ENCODE data around the gene ST6GALNAC5.

ST6GALNAC5 gene

DNA sequence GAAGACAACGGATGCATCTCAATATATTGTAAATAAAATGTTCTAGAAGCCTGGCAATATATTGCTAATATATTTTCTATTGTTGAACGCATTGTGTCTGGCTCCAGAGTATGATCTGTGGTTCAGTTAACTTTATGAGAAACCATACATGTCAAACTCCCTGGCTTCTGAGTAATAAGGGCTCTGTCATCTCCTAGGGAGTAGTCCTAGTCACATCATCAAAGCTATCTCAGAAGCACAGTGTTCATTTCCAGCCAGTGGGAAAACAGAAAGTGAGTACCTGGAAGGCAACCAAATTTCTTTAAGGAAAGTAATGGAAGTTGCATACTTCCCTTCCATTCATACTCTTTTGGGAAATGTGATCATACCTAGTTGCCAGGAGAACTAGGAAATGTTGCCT is 27.0 kb upstream of the ST6GALNAC5 start:
- no peak overlapping the region for H3K4me3 ChIP-seq (ENCODE audit: extremely low read depth, insufficient read depth, low read length, poor library complexity, severe bottlenecking)
- H3K36me3 ChIP-seq (ENCODE audit: control insufficient read depth, insufficient read depth, low read length) = no peaks in the 10 kb centered on the region
- no peak overlapping the region for H3K27ac ChIP-seq (ENCODE audit: low read depth, low read length, severe bottlenecking)
- no peaks in the 10 kb centered on the region for H3K4me1 ChIP-seq (ENCODE audit: control insufficient read depth, insufficient read depth, low read length, poor library complexity, severe bottlenecking)
- no peaks in the 10 kb centered on the region for H3K9me3 ChIP-seq (ENCODE audit: control insufficient read depth, low read length)
- no CpG with 5 or more reads among the region's 2 CpGs for WGBS, 2 experiments (ENCODE audit: insufficient coverage in 2 of 2)

DNA sequence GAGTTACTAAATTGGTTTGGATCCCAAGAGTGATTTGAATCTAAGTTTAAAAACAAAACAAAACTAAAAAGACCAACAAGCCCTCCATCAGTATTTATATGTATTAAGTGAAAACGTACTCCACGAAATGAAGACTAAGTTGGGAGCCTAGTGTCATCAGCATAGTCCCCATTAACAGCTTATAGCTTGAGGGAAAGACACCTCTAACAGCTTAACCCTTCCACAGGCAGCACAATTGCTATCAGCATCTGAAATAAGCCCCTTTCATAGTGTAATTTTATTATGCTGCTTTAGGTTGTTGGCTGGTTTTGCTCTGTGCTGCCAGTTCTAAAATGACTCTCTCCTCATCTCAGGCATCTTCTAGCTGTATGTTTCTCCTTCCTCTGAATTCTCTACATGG is 25.8 kb upstream of the ST6GALNAC5 start:
- Histone ChIP-seq H3K4me1 (ENCODE audit: control insufficient read depth, insufficient read depth, low read length, poor library complexity, severe bottlenecking) (no peaks in the 10 kb centered on the region), H3K27ac (ENCODE audit: low read depth, low read length, severe bottlenecking) (no peak overlapping the region), H3K4me3 (ENCODE audit: extremely low read depth, insufficient read depth, low read length, poor library complexity, severe bottlenecking) (no peak overlapping the region), H3K36me3 (ENCODE audit: control insufficient read depth, insufficient read depth, low read length) (no peaks in the 10 kb centered on the region), H3K9me3 (ENCODE audit: control insufficient read depth, low read length) (no peaks in the 10 kb centered on the region)
- whole genome bisulfite sequencing, 2 experiments (ENCODE audit: insufficient coverage in 2 of 2) = no CpG with 5 or more reads among the region's 2 CpGs

DNA sequence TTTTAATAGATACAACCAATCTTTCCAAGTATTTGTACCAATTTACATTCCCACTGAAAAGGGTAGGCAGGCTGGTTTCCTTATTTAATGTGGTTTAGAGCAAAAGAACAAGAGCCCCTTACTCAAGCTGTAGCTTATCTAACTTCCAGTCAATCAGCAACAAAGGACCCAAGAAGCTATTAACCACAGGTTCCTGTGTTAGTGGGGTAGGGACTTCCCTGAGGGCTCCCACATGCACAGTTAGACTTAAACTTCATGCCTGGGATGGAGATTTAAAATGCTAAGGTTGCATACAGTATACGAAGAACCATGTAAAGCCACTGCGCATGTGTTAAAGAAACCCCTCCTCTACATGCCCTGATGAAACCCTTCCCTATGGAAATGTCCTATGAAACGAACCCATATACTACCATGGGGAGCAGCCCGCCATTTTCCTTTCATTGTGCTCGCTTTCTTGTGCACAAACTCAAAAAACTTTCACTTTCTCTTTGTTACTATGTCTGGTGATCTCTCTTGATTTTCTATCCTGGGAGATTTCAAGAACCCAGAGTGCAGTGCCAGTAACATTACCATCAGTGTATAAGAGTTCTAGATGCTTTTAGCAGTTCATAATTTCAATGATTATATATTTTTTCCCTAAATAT is 23.3 kb upstream of the ST6GALNAC5 start:
- Histone ChIP-seq H3K4me3 (ENCODE audit: extremely low read depth, insufficient read depth, low read length, poor library complexity, severe bottlenecking) (no peak overlapping the region), H3K36me3 (ENCODE audit: control insufficient read depth, insufficient read depth, low read length) (no peaks in the 10 kb centered on the region)
- 83 to 87% methylated on average over 2 to 4 of the region's 5 CpGs for WGBS, 2 experiments (ENCODE audit: insufficient coverage in 2 of 2)

DNA sequence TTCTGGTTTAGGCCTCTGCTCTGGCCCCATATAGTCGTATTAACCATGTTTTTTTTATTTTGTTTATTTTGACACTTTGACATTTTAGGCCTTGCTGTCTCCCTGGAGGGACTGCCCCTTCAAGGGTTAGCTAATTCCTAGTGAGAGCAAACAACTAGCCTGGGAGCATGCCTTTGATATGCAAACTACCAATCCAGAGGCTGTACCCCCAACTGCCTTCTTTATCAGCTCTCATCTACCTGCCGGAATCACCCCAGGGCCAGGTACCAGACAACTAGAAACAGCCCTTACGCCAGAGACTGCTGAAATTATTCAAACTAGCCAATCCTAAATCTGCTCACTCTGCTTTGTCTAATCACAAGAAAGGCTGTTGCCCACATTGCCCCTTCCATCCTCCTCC is 13.0 kb upstream of the ST6GALNAC5 start:
- H3K4me1 ChIP-seq (ENCODE audit: control insufficient read depth, insufficient read depth, low read length, poor library complexity, severe bottlenecking) = no peaks in the 10 kb centered on the region
- no peaks in the 10 kb centered on the region for H3K9me3 ChIP-seq (ENCODE audit: control insufficient read depth, low read length)
- H3K4me3 ChIP-seq (ENCODE audit: extremely low read depth, insufficient read depth, low read length, poor library complexity, severe bottlenecking) = no peak overlapping the region
- no peaks in the 10 kb centered on the region for H3K36me3 ChIP-seq (ENCODE audit: control insufficient read depth, insufficient read depth, low read length)
- no peak overlapping the region for H3K27ac ChIP-seq (ENCODE audit: low read depth, low read length, severe bottlenecking)
- WGBS, 2 experiments (ENCODE audit: insufficient coverage in 2 of 2) = 52 to 83% methylated on average over 2 of the region's 3 CpGs

More for the DNA sequence above, 23.3 kb upstream of the ST6GALNAC5 start:
- no peak overlapping the region for H3K27ac ChIP-seq (ENCODE audit: low read depth, low read length, severe bottlenecking)
- H3K9me3 ChIP-seq (ENCODE audit: control insufficient read depth, low read length) = no peaks in the 10 kb centered on the region
- no peaks in the 10 kb centered on the region for H3K4me1 ChIP-seq (ENCODE audit: control insufficient read depth, insufficient read depth, low read length, poor library complexity, severe bottlenecking)

DNA sequence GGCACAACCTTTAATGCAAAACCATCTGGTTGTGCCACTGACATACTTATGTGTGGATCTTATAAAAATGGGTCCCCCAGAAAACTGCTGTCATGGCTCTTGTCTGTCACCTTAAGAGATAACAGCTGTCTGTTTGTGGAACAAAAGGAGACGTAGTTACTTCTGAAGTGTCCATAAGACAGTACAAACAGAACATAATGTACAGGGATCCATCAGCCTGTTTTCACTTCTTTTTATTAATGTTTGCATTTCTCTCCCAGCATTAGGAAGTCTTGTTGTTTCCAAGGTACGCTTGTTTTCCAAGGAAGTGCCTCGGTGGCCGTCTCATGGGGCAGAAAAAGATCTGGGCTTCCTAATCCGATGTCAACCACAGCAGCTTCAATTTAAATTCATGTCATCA is 11.2 kb upstream of the ST6GALNAC5 start:
- Histone ChIP-seq H3K27ac (ENCODE audit: low read depth, low read length, severe bottlenecking) (no peak overlapping the region), H3K4me1 (ENCODE audit: control insufficient read depth, insufficient read depth, low read length, poor library complexity, severe bottlenecking) (no peaks in the 10 kb centered on the region), H3K36me3 (ENCODE audit: control insufficient read depth, insufficient read depth, low read length) (no peaks in the 10 kb centered on the region), H3K4me3 (ENCODE audit: extremely low read depth, insufficient read depth, low read length, poor library complexity, severe bottlenecking) (no peak overlapping the region), H3K9me3 (ENCODE audit: control insufficient read depth, low read length) (no peaks in the 10 kb centered on the region)
- WGBS, 2 experiments (ENCODE audit: insufficient coverage in 2 of 2) = 95 to 100% methylated on average over 1 to 4 of the region's 5 CpGs

DNA sequence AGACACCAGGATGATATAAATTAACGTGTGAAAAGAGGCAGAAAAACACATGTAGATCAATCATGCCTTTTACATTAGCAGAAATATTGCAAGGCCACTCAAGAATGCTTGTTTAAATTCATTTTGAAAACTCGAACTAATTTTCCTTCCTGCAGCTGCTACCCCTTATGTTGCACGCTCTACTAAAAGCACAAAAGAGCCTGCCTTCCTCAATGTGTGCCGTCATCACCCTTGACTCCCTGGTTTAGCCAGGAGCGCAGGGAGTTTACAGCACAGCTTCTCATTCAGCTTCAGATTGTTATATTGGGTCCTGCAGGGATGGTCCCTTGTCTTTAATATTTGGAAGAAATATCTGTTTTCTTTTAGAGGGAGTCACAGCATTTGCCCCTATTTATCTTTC is 10.1 kb upstream of the ST6GALNAC5 start:
- H3K4me1 ChIP-seq (ENCODE audit: control insufficient read depth, insufficient read depth, low read length, poor library complexity, severe bottlenecking) = no peaks in the 10 kb centered on the region
- no peak overlapping the region for H3K4me3 ChIP-seq (ENCODE audit: extremely low read depth, insufficient read depth, low read length, poor library complexity, severe bottlenecking)
- no peaks in the 10 kb centered on the region for H3K36me3 ChIP-seq (ENCODE audit: control insufficient read depth, insufficient read depth, low read length)
- H3K27ac ChIP-seq (ENCODE audit: low read depth, low read length, severe bottlenecking) = no peak overlapping the region
- 63 to 80% methylated on average over 4 of the region's 5 CpGs for WGBS, 2 experiments (ENCODE audit: insufficient coverage in 2 of 2)
- no peaks in the 10 kb centered on the region for H3K9me3 ChIP-seq (ENCODE audit: control insufficient read depth, low read length)

DNA sequence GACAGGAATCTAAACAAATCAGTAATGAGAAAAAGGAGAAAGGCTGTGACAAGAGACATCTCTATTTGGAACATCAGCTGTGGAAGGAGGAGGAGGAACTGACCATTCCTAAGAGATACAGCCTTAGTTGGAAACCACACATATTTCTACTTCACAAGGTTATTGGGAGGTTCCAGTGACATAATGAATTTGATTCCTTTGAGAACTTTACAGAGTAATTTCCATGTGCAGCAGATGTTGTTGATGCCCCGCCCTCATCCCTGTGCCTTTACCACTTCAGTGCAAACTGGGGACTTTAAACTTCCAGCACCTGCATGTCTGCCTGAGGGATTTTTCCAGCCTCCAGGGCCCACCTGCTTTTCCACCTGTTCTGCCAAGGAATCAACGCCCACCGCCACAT is 9.3 kb upstream of the ST6GALNAC5 start:
- Histone ChIP-seq H3K36me3 (ENCODE audit: control insufficient read depth, insufficient read depth, low read length) (no peaks in the 10 kb centered on the region), H3K27ac (ENCODE audit: low read depth, low read length, severe bottlenecking) (no peak overlapping the region), H3K4me3 (ENCODE audit: extremely low read depth, insufficient read depth, low read length, poor library complexity, severe bottlenecking) (no peak overlapping the region), H3K4me1 (ENCODE audit: control insufficient read depth, insufficient read depth, low read length, poor library complexity, severe bottlenecking) (no peaks in the 10 kb centered on the region), H3K9me3 (ENCODE audit: control insufficient read depth, low read length) (no peaks in the 10 kb centered on the region)
- 100% methylated on average over 1 to 2 of the region's 3 CpGs for WGBS, 2 experiments (ENCODE audit: insufficient coverage in 2 of 2)

DNA sequence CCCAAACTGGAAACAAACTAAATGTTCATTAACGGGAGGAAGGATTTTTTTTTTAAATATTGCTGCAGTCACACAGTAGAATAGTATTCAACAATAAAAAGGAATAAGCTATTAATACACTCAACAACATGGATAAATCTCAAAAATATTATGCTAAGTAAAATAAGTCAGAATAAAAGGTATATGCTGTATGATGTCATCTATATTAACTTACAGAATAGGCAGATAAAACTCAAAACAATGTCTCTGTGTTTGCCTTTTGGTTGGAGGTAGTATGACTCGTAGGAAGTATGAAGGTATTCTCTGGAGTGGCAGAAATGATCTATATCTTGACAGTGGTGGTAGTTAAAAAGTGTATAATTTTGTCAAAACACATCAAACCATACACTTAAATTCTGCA is 6.1 kb upstream of the ST6GALNAC5 start:
- WGBS, 2 experiments (ENCODE audit: insufficient coverage in 2 of 2) = no CpG with 5 or more reads among the region's 2 CpGs
- no peaks in the 10 kb centered on the region for H3K36me3 ChIP-seq (ENCODE audit: control insufficient read depth, insufficient read depth, low read length)
- no peaks in the 10 kb centered on the region for H3K4me1 ChIP-seq (ENCODE audit: control insufficient read depth, insufficient read depth, low read length, poor library complexity, severe bottlenecking)
- no peak overlapping the region for H3K4me3 ChIP-seq (ENCODE audit: extremely low read depth, insufficient read depth, low read length, poor library complexity, severe bottlenecking)
- no peak overlapping the region for H3K27ac ChIP-seq (ENCODE audit: low read depth, low read length, severe bottlenecking)
- no peaks in the 10 kb centered on the region for H3K9me3 ChIP-seq (ENCODE audit: control insufficient read depth, low read length)

DNA sequence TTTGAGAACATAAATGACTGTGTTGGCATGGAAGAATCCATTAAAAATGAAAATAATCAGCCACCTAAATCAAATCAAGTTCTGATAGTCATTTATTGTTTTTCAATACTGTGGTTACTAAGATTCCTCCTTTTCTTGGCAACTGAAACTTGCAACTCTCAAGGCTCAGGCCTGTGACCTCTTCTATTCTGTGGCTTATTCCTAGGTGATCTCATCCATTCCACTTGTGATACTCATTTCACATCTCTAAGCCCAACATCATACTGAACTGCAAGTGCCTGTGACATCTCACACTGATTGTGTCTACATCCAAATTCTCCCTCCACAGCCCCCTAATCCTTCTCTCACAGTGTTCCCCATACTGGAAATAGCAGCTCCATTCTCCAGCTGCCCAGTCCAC is 4.8 kb upstream of the ST6GALNAC5 start:
- Histone ChIP-seq H3K27ac (ENCODE audit: low read depth, low read length, severe bottlenecking) (no peak overlapping the region), H3K4me3 (ENCODE audit: extremely low read depth, insufficient read depth, low read length, poor library complexity, severe bottlenecking) (no peak overlapping the region)

DNA sequence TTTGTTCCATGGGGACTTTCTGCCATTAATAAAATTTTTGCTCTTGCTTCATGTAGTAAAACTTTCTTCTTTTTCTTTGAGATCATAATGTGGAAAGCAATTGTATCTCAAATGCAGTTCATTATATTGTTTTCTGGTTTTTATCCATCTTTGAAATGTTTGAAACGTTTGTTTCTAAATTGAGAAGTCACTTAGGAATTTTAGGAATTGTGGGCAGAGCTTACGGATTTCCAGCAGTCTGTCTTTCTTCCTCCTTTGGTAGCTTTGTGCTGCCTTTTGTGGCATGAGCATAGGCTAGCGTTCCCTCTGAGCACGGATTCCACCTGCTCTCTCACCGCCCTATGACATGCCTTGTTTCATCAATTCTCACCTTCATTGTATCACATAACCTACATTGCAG is 2.9 kb upstream of the ST6GALNAC5 start:
- no peaks in the 10 kb centered on the region for H3K9me3 ChIP-seq (ENCODE audit: control insufficient read depth, low read length)
- no peaks in the 10 kb centered on the region for H3K4me1 ChIP-seq (ENCODE audit: control insufficient read depth, insufficient read depth, low read length, poor library complexity, severe bottlenecking)
- no peak overlapping the region for H3K27ac ChIP-seq (ENCODE audit: low read depth, low read length, severe bottlenecking)
- H3K4me3 ChIP-seq (ENCODE audit: extremely low read depth, insufficient read depth, low read length, poor library complexity, severe bottlenecking) = no peak overlapping the region
- H3K36me3 ChIP-seq (ENCODE audit: control insufficient read depth, insufficient read depth, low read length) = no peaks in the 10 kb centered on the region
- WGBS, 2 experiments (ENCODE audit: insufficient coverage in 2 of 2) = 26 to 45% methylated on average over 3 to 4 of the region's 5 CpGs

More for the DNA sequence above, 4.8 kb upstream of the ST6GALNAC5 start:
- Histone ChIP-seq H3K4me1 (ENCODE audit: control insufficient read depth, insufficient read depth, low read length, poor library complexity, severe bottlenecking) (no peaks in the 10 kb centered on the region), H3K9me3 (ENCODE audit: control insufficient read depth, low read length) (no peaks in the 10 kb centered on the region), H3K36me3 (ENCODE audit: control insufficient read depth, insufficient read depth, low read length) (no peaks in the 10 kb centered on the region)

DNA sequence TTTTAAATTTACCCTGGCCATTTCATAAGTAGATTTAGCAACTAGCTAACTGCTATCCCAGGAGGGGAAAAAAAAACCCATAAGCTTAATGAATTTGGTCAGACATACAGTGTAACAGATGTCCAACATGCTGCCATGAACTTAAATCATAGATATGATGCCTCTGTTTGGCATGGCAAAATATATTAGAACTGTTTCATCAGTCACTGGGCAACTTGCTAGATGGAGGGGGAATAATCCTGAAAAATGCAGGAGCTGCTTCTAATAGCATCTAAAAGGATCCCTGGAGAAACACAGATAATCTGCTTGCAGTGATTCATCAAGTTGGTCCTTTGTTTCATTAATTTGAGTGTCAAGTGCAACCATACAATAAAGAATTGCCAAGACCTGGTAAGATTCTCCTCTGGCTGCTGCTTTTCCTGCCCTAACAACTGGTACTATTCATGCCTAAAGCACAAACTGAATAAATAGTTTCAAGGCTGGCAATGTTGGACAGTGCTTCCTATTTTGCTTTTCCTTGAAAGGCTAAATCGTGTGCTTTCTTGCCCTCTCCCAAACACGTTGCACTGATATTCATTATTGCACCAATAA is 1.5 kb upstream of the ST6GALNAC5 start:
- no peaks in the 10 kb centered on the region for H3K9me3 ChIP-seq (ENCODE audit: control insufficient read depth, low read length)
- 100% methylated on average over 1 of the region's 2 CpGs; no CpG with 5 or more reads in 1 of the 2 experiments for whole genome bisulfite sequencing, 2 experiments (ENCODE audit: insufficient coverage in 2 of 2)
- H3K36me3 ChIP-seq (ENCODE audit: control insufficient read depth, insufficient read depth, low read length) = no peaks in the 10 kb centered on the region
- no peak overlapping the region for H3K4me3 ChIP-seq (ENCODE audit: extremely low read depth, insufficient read depth, low read length, poor library complexity, severe bottlenecking)
- no peak overlapping the region for H3K27ac ChIP-seq (ENCODE audit: low read depth, low read length, severe bottlenecking)
- H3K4me1 ChIP-seq (ENCODE audit: control insufficient read depth, insufficient read depth, low read length, poor library complexity, severe bottlenecking) = no peaks in the 10 kb centered on the region
